B cell (primary cell): Measurements from ENCODE around the gene CFAP221. TPM values are rescaled to one million over a fixed set of nuclear protein-coding genes. Genes with fewer than 3 reads are reported as not detected.

Source experiments
- ATAC-seq: fragments of 200-7000 bp; cut with Tn5 transposase; one replicate; pipeline ENCODE4 v1.10.0; 2021; ENCODE audit warnings: low read depth, mild to moderate bottlenecking, moderate number of reproducible peaks, moderate library complexity
- CTCF ChIA-PET: fragments of 350-600 bp; sonication (Branson Sonifier 250); formaldehyde crosslinking; loops from one replicate; lab custom pipeline; 2021; ENCODE audit warnings: antibody characterized with exemption, inconsistent platforms; lab: Charles Lee
- POLR2A ChIA-PET: fragments of 350-600 bp; sonication (Branson Sonifier 250); formaldehyde crosslinking; loops from one replicate; lab custom pipeline; 2021; ENCODE audit warnings: antibody characterized with exemption; lab: Charles Lee
- DNase-seq: peaks from one replicate; pipeline ENCODE4 v3.0.0; 2013
- H2AFZ ChIP-seq: 2 replicates; pipeline ENCODE4 v1.6.1; 2012; ENCODE audit warnings: mild to moderate bottlenecking, low read depth, low read length; ENCODE audit not compliant: insufficient read depth, poor library complexity, severe bottlenecking
- H3K27ac ChIP-seq, 2 donors: 1 replicate in 1 of 2; 2 replicates in 1 of 2; pipeline ENCODE4 v1.5.1; 2012 to 2013; ENCODE audit warnings: low read length in 2 of 2, mild to moderate bottlenecking in 2 of 2, moderate library complexity in 1 of 2
- H3K27me3 ChIP-seq, 4 experiments: fragments of 200-600 bp in 1 of 4; sonication (generic) in 1 of 4; replicated peaks in 1 of 4; 1 replicate in 2 of 4; 2 replicates in 2 of 4; pipeline versions ENCODE4 v1.6.1 to v1.7.0; 2013 to 2016; ENCODE audit warnings: low read length in 3 of 4, mild to moderate bottlenecking in 2 of 4, mixed read lengths in 1 of 4, moderate library complexity in 1 of 4; ENCODE audit not compliant: insufficient read depth in 4 of 4, control insufficient read depth in 3 of 4; ENCODE audit errors: control extremely low read depth in 1 of 4
- H3K36me3 ChIP-seq, 2 experiments: replicated peaks in 1 of 2; 1 replicate in 1 of 2; 2 replicates in 1 of 2; pipeline versions ENCODE4 v1.6.1 to v1.7.1; 2013; ENCODE audit warnings: low read length in 1 of 2; ENCODE audit not compliant: insufficient read depth in 2 of 2, control insufficient read depth in 1 of 2; ENCODE audit errors: control extremely low read depth in 1 of 2, extremely low read depth in 1 of 2
- H3K4me1 ChIP-seq, 2 donors: fragments of 200-600 bp in 1 of 2; sonication (generic) in 1 of 2; 1 replicate in 1 of 2; 2 replicates in 1 of 2; pipeline versions ENCODE4 v1.5.1 to v1.6.1; 2013 to 2017; ENCODE audit warnings: low read length in 2 of 2; ENCODE audit not compliant: control insufficient read depth in 2 of 2, insufficient read depth in 2 of 2
- H3K4me2 ChIP-seq: replicated peaks from 2 replicates; pipeline ENCODE3; 2012; ENCODE audit warnings: mild to moderate bottlenecking, low read depth, low read length; ENCODE audit not compliant: poor library complexity, severe bottlenecking
- H3K4me3 ChIP-seq, 5 experiments: fragments of 200-600 bp in 1 of 5; sonication (generic) in 1 of 5; 1 replicate in 3 of 5; 2 replicates in 2 of 5; pipeline versions ENCODE4 v1.5.1 to v1.7.0; 2011 to 2016; ENCODE audit warnings: low read length in 4 of 5, mild to moderate bottlenecking in 4 of 5, low read depth in 2 of 5, control low read depth in 1 of 5, moderate library complexity in 1 of 5; ENCODE audit not compliant: insufficient read depth in 1 of 5; ENCODE audit errors: control extremely low read depth in 1 of 5, extremely low read depth in 1 of 5
- H3K79me2 ChIP-seq: fragments of 200-600 bp; sonication (generic); one replicate; pipeline ENCODE4 v1.6.0; 2016; ENCODE audit warnings: low read length; ENCODE audit not compliant: control insufficient read depth, insufficient read depth
- H3K9ac ChIP-seq: fragments of 200-600 bp; sonication (generic); 2 replicates; pipeline ENCODE4 v1.6.1; 2017; ENCODE audit warnings: mild to moderate bottlenecking, low read length, moderate library complexity
- H3K9me3 ChIP-seq, 3 donors: one replicate each; pipeline versions ENCODE4 v1.6.1 to v1.7.1; 2013; ENCODE audit warnings: low read length in 2 of 3; ENCODE audit not compliant: control insufficient read depth in 2 of 3, insufficient read depth in 1 of 3; ENCODE audit errors: control extremely low read depth in 1 of 3
- H4K20me1 ChIP-seq: 2 replicates; pipeline ENCODE4 v1.6.0; 2012; ENCODE audit warnings: mild to moderate bottlenecking, low read length; ENCODE audit not compliant: insufficient read depth, control insufficient read depth, poor library complexity, severe bottlenecking
- H3K27ac Mint-ChIP-seq: one replicate; pipeline ENCODE4 v1.8.0; 2021; ENCODE audit warnings: mixed read lengths
- H3K27me3 Mint-ChIP-seq: one replicate; pipeline ENCODE4 v1.8.0; 2021; ENCODE audit warnings: mixed read lengths
- H3K4me1 Mint-ChIP-seq: one replicate; pipeline ENCODE4 v1.8.0; 2021; ENCODE audit warnings: mixed read lengths
- H3K4me3 Mint-ChIP-seq: one replicate; pipeline ENCODE4 v1.8.0; 2021; ENCODE audit warnings: mixed read lengths
- H3K9me3 Mint-ChIP-seq: one replicate; pipeline ENCODE4 v1.8.0; 2022; ENCODE audit warnings: mixed read lengths; ENCODE audit not compliant: insufficient read depth
- CTCF ChIP-seq: fragments of 200-600 bp; IDR thresholded peaks from one replicate; pipeline ENCODE4 v1.8.0; 2022; ENCODE audit warnings: antibody characterized with exemption, mild to moderate bottlenecking
- EZH2 ChIP-seq: IDR thresholded peaks from 2 replicates; pipeline ENCODE4 v1.6.1; 2012; ENCODE audit warnings: borderline replicate concordance, low read depth, mild to moderate bottlenecking, moderate library complexity, low read length; ENCODE audit not compliant: insufficient read depth, poor library complexity, severe bottlenecking
- WGBS: methylation state at CpG from one replicate; pipeline ENCODE4 v1.1.5; 2013; ENCODE audit warnings: missing lambda C conversion rate; ENCODE audit not compliant: insufficient coverage; 5-methylcytosine and 5-hydroxymethylcytosine counted together
- intact Hi-C: fragments of 100-400 bp; cut with micrococcal nuclease; formaldehyde crosslinking; loops from one replicate; pipeline ENCODE4 v1.10.0; 2022
- polyA plus RNA-seq: library from polyadenylated mRNA; depleted of rRNA; stranded (reverse); fragments of >200 nt; gene quantifications from 2 replicates; pipeline ENCODE4 v1.2.3, GENCODE V29; 2012
- total RNA-seq, 2 donors: library from RNA; stranded (reverse); fragments of 120-200 nt in 1 of 2; gene quantifications; 1 replicate in 1 of 2; 2 replicates in 1 of 2; pipeline versions ENCODE4 v1.2.3 to v1.2.4, GENCODE V29; 2013 to 2022

Gene CFAP221
- total and polyA plus RNA-seq, 2 donors (not counting 1 experiment from before 2014, with no cell fraction given), result not detected

- DNase-seq (no peak), ATAC-seq (no peak)
- Mint-ChIP-seq H3K27me3 (peaks cover 11% of the 10 kb centered on the region), H3K4me3 (no peak overlapping the region), H3K4me1 (no peaks in the 10 kb centered on the region), H3K27ac (no peak overlapping the region), H3K9me3 (no peaks in the 10 kb centered on the region)
- Histone ChIP-seq H4K20me1 (no peaks in the 10 kb centered on the region), H2AFZ (no peak overlapping the region), H3K27me3 (peaks cover 0 to 15% (median 7%) of the 10 kb centered on the region in 4 experiments), H3K4me2 (no peak overlapping the region), H3K4me3 (no peak overlapping the region), H3K79me2 (no peaks in the 10 kb centered on the region), H3K9ac (no peak overlapping the region), H3K27ac (no peak overlapping the region), H3K9me3 (peaks cover 0 to 7% (median 5%) of the 10 kb centered on the region in 3 donors), H3K4me1 (peaks cover 0 to 5% of the 10 kb centered on the region in 2 donors), H3K36me3 (no peaks in the 10 kb centered on the region)
- ChIA-PET POLR2A (no interaction called here), CTCF (interaction anchor here (0.6 to 5.9 kb wide), 4 partner anchors 54 to 612 kb away, joined by 3 to 91 read pairs (median 4); no protein-coding TSS in a partner anchor)
- TF ChIP-seq EZH2 (no peak), CTCF (no peak)
- WGBS, result 100% methylated on average over 3 of the region's 4 CpGs
- intact Hi-C loops, result no loop called here
These were observed 156.6 kb downstream of the CFAP221 start for GRCh38 chr2:119700866-119701265.

- H3K27ac Mint-ChIP-seq, result no peak overlapping the region
- DNase-seq (no peak), ATAC-seq (no peak)
- Histone ChIP-seq H3K9me3 (peaks cover 0 to 7% (median 5%) of the 10 kb centered on the region in 3 donors), H3K36me3 (no peaks in the 10 kb centered on the region), H3K79me2 (no peaks in the 10 kb centered on the region), H3K9ac (no peak overlapping the region), H3K27ac (no peak overlapping the region), H2AFZ (no peak overlapping the region), H3K4me2 (no peak overlapping the region), H4K20me1 (no peaks in the 10 kb centered on the region), H3K27me3 (peaks cover 0 to 11% (median 5%) of the 10 kb centered on the region in 4 experiments), H3K4me1 (peaks cover 0 to 5% of the 10 kb centered on the region in 2 donors), H3K4me3 (no peak overlapping the region)
- CTCF ChIA-PET, result interaction anchor here (1.0 to 5.9 kb wide), 5 partner anchors 85 to 980 kb away, joined by 3 to 91 read pairs (median 25); no protein-coding TSS in a partner anchor
- POLR2A ChIA-PET, result no interaction called here
- no peaks in the 10 kb centered on the region for H3K4me1 Mint-ChIP-seq
- H3K27me3 Mint-ChIP-seq, result peaks cover 6% of the 10 kb centered on the region
- H3K9me3 Mint-ChIP-seq, result no peaks in the 10 kb centered on the region
- intact Hi-C loops, result no loop called here
- no peak overlapping the region for H3K4me3 Mint-ChIP-seq
- WGBS, result 98% methylated on average over 7 of the region's 12 CpGs
- TF ChIP-seq EZH2 (no peak), CTCF (no peak)
These were observed 157.1 kb downstream of the CFAP221 start for GRCh38 chr2:119701352-119701751.
